Hepatocyte (in vitro differentiated cells): ENCODE data around the gene SERPINB6. TPM values are rescaled to one million over a fixed set of nuclear protein-coding genes. Genes with fewer than 3 reads are reported as not detected.

Source experiments
- DNase-seq: peaks from one replicate; pipeline ENCODE4 v3.0.0-alpha.2; 2016; ENCODE audit warnings: low spot score
- H2AFZ ChIP-seq: fragments of 200-600 bp; sonication (generic); 2 replicates; pipeline ENCODE4 v1.6.0; 2016; ENCODE audit warnings: antibody characterized with exemption, mild to moderate bottlenecking
- H3K27ac ChIP-seq: fragments of 200-600 bp; sonication (generic); 2 replicates; pipeline ENCODE4 v1.5.1; 2016; ENCODE audit warnings: mild to moderate bottlenecking
- H3K27me3 ChIP-seq: fragments of 200-600 bp; sonication (generic); 2 replicates; pipeline ENCODE4 v1.6.1; 2016
- H3K36me3 ChIP-seq: fragments of 200-600 bp; sonication (generic); replicated peaks from 2 replicates; pipeline ENCODE4 v1.5.1; 2016; ENCODE audit warnings: low read depth; ENCODE audit not compliant: insufficient read depth
- H3K4me1 ChIP-seq: fragments of 200-600 bp; sonication (generic); 2 replicates; pipeline ENCODE4 v1.5.1; 2016; ENCODE audit warnings: mild to moderate bottlenecking, moderate library complexity; ENCODE audit not compliant: insufficient read depth
- H3K4me2 ChIP-seq: fragments of 200-600 bp; sonication (generic); 2 replicates; pipeline ENCODE4 v1.6.0; 2016
- H3K4me3 ChIP-seq: fragments of 200-600 bp; sonication (generic); 2 replicates; pipeline ENCODE4 v1.5.1; 2016; ENCODE audit warnings: mild to moderate bottlenecking
- H3K79me2 ChIP-seq: fragments of 200-600 bp; sonication (generic); 2 replicates; pipeline ENCODE4 v1.6.0; 2017; ENCODE audit warnings: mild to moderate bottlenecking
- H3K9me2 ChIP-seq: fragments of 200-600 bp; sonication (generic); replicated peaks from 2 replicates; pipeline ENCODE4 v1.6.0; 2017; ENCODE audit warnings: mild to moderate bottlenecking; ENCODE audit not compliant: insufficient read depth
- H3K9me3 ChIP-seq: fragments of 200-600 bp; sonication (generic); 2 replicates; pipeline ENCODE4 v1.5.1; 2016; ENCODE audit warnings: low read depth, mild to moderate bottlenecking
- H4K20me1 ChIP-seq: fragments of 200-600 bp; sonication (generic); 2 replicates; pipeline ENCODE4 v1.6.0; 2016; ENCODE audit warnings: mild to moderate bottlenecking; ENCODE audit not compliant: insufficient read depth, poor library complexity, severe bottlenecking
- CTCF ChIP-seq: fragments of 200-600 bp; sonication (generic); IDR thresholded peaks from 2 replicates; pipeline ENCODE4 v1.5.1; 2016; ENCODE audit warnings: antibody characterized with exemption, mild to moderate bottlenecking; ENCODE audit not compliant: poor library complexity
- EZH2 ChIP-seq: fragments of 200-600 bp; sonication (generic); IDR thresholded peaks from 2 replicates; pipeline ENCODE4 v1.6.1; 2016; ENCODE audit warnings: antibody characterized with exemption, mild to moderate bottlenecking, borderline replicate concordance
- EZH2phosphoT487 ChIP-seq: fragments of 200-600 bp; sonication (generic); IDR thresholded peaks from one replicate; pipeline ENCODE4 v1.6.1; 2018; ENCODE audit warnings: antibody characterized with exemption, mild to moderate bottlenecking, low read depth, moderate library complexity; ENCODE audit not compliant: unreplicated experiment, severe bottlenecking
- WGBS: methylation state at CpG from one replicate; pipeline ENCODE4 v1.1.6; 2016; ENCODE audit warnings: low lambda C conversion rate; ENCODE audit errors: missing lambda C conversion rate; 5-methylcytosine and 5-hydroxymethylcytosine counted together
- polyA plus RNA-seq: library from polyadenylated mRNA; unstranded; fragments of >200 nt; fragmentation: Nextera tagmentation; extraction: Ambion mirVana; gene quantifications from 2 replicates; pipeline ENCODE4 v1.2.1, GENCODE V29; 2016
- total RNA-seq: library from RNA; depleted of rRNA; stranded (reverse); fragments of >200 nt; gene quantifications from 2 replicates; pipeline ENCODE4 v1.2.3, GENCODE V29; 2014

SERPINB6 gene
- total and polyA plus RNA-seq, 2 experiments from 2014 or later, result 87.9 to 109 TPM

GRCh38 chr6:2951728-2952127 lies 19.6 kb downstream of the SERPINB6 start:
- no peak overlapping the region for H3K27ac ChIP-seq
- DNase-seq, result no peak
- no peaks in the 10 kb centered on the region for H3K36me3 ChIP-seq
- H3K4me3 ChIP-seq, result no peak overlapping the region
- H3K9me3 ChIP-seq, result no peaks in the 10 kb centered on the region
- no peaks in the 10 kb centered on the region for H3K9me2 ChIP-seq
- no peaks in the 10 kb centered on the region for H3K27me3 ChIP-seq
- no peaks in the 10 kb centered on the region for H3K4me1 ChIP-seq
- no peaks in the 10 kb centered on the region for H4K20me1 ChIP-seq
- TF ChIP-seq CTCF (no peak), EZH2 (no peak), EZH2phosphoT487 (no peak)
- 88% methylated on average over 7 of the region's 8 CpGs for WGBS
- H3K4me2 ChIP-seq, result no peak overlapping the region
- H3K79me2 ChIP-seq, result peaks cover 2% of the 10 kb centered on the region
- H2AFZ ChIP-seq, result no peak overlapping the region

GRCh38 chr6:2950713-2951112 lies 20.7 kb downstream of the SERPINB6 start:
- DNase-seq, result no peak
- Histone ChIP-seq H3K4me3 (no peak overlapping the region), H3K9me2 (no peaks in the 10 kb centered on the region), H3K9me3 (no peaks in the 10 kb centered on the region), H3K27ac (no peak overlapping the region), H3K36me3 (no peaks in the 10 kb centered on the region), H3K79me2 (no peaks in the 10 kb centered on the region), H2AFZ (no peak overlapping the region), H3K4me1 (no peaks in the 10 kb centered on the region), H3K4me2 (no peak overlapping the region), H3K27me3 (no peaks in the 10 kb centered on the region), H4K20me1 (no peaks in the 10 kb centered on the region)
- WGBS, result 90% methylated on average over 12 of the region's 12 CpGs
- TF ChIP-seq EZH2, result no peak
- no peak for TF ChIP-seq CTCF
- TF ChIP-seq EZH2phosphoT487, result no peak

GRCh38 chr6:2949536-2950083 lies 21.8 kb downstream of the SERPINB6 start:
- TF ChIP-seq EZH2 (no peak), EZH2phosphoT487 (no peak), CTCF (no peak)
- WGBS, result 80% methylated on average over 6 of the region's 6 CpGs

GRCh38 chr6:2949121-2949520 lies 22.2 kb downstream of the SERPINB6 start:
- TF ChIP-seq CTCF, result no peak
- TF ChIP-seq EZH2, result no peak
- no peak for TF ChIP-seq EZH2phosphoT487
- H3K9me3 ChIP-seq, result no peaks in the 10 kb centered on the region
- H3K4me3 ChIP-seq, result no peak overlapping the region
- H3K27ac ChIP-seq, result no peak overlapping the region
- no peak overlapping the region for H3K4me2 ChIP-seq
- no peak overlapping the region for H2AFZ ChIP-seq
- no peaks in the 10 kb centered on the region for H3K4me1 ChIP-seq
- no peaks in the 10 kb centered on the region for H3K27me3 ChIP-seq
- H3K36me3 ChIP-seq, result no peaks in the 10 kb centered on the region
- no peaks in the 10 kb centered on the region for H3K79me2 ChIP-seq
- 93% methylated on average over 12 of the region's 12 CpGs for whole genome bisulfite sequencing
- H3K9me2 ChIP-seq, result no peaks in the 10 kb centered on the region
- DNase-seq, result no peak
- H4K20me1 ChIP-seq, result no peaks in the 10 kb centered on the region

More at GRCh38 chr6:2949536-2950083, 21.8 kb downstream of the SERPINB6 start:
- Histone ChIP-seq H3K36me3 (no peaks in the 10 kb centered on the region), H3K27me3 (no peaks in the 10 kb centered on the region), H4K20me1 (no peaks in the 10 kb centered on the region), H3K9me2 (no peaks in the 10 kb centered on the region), H2AFZ (no peak overlapping the region), H3K4me3 (no peak overlapping the region), H3K4me1 (no peaks in the 10 kb centered on the region), H3K27ac (no peak overlapping the region), H3K9me3 (no peaks in the 10 kb centered on the region), H3K4me2 (no peak overlapping the region), H3K79me2 (no peaks in the 10 kb centered on the region)
- no peak for DNase-seq
